ENCODE results near the gene CCL4L2. TPM values are rescaled to one million over a fixed set of nuclear protein-coding genes. Genes with fewer than 3 reads are reported as not detected.
"Not testable (repeated sequence)": the region's sequence is repeated elsewhere in the genome, so short reads cannot be mapped to it uniquely, and the experiment has no call there.

The CCL4L2 gene
- total RNA-seq, 2 experiments from 2014 or later: 0.50 TPM; not detected in 1

GRCh38 chr17:36219556-36219955 lies 8.7 kb downstream of the CCL4L2 start:
- H3K27ac ChIP-seq (ENCODE audit: low read depth, low read length, poor library complexity, severe bottlenecking); H3K9me2 ChIP-seq (ENCODE audit: insufficient read depth, low read length); H3K4me1 ChIP-seq (ENCODE audit: insufficient read depth, low read length, poor library complexity, severe bottlenecking); H4K20me1 ChIP-seq (ENCODE audit: insufficient read depth, low read length); DNase-seq (ENCODE audit: low spot score); BruUV-seq (replicated peaks); H3K9me3 ChIP-seq (ENCODE audit: low read length); H3K4me3 ChIP-seq (ENCODE audit: low read depth, low read length, poor library complexity, severe bottlenecking); intact Hi-C loops (cut with micrococcal nuclease; ENCODE audit: unreplicated experiment); H2AFZ ChIP-seq (ENCODE audit: low read length); H3K79me2 ChIP-seq (ENCODE audit: insufficient read depth, low read depth, low read length); H3K36me3 ChIP-seq (ENCODE audit: insufficient read depth, low read length); H3K4me2 ChIP-seq (ENCODE audit: low read length); CTCF ChIA-PET (ENCODE audit: unreplicated experiment); POLR2A ChIA-PET: not testable (repeated sequence)

DNA sequence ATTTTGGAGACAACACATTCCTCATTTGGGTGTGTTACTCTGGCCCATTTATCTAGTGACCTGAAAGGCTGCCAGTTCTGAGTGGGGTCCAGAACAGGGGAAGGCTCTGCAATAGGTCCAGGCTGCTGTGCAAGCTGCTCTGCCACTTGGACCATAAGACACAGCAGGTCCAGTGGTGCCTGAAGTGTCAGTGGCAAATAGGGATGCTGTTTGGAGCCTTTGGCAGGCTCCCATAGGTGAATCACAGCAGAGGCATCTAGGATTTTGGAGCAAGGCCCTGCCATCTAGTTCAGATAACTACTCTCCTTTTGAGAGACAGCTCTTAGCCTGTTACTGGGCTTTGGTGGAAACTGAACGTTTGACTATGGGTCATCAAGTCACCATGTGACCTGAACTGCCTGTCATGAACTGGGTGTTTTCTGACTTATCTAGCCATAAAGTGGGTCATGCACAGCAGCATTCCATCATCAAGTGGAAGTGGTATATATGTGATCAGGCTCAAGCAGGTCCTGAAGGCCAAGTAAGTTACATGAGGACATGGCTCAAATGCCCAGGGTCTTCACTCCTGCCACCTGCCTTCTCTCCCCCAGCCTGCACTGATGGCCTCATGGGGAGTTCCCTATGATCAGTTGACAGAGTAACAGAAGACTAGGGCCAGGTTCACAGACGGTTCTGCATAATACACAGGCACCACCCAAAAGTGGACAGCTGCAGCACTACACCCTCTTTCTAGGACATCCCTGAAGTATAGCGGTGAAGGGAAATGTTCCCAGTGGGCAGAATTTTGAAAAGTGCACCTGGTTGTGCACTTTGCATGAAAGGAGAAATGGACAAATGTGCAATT lies 10.1 kb downstream of the CCL4L2 start:
- BruUV-seq (replicated peaks); POLR2A ChIA-PET; H4K20me1 ChIP-seq (ENCODE audit: insufficient read depth, low read length); DNase-seq (ENCODE audit: low spot score); H3K9me3 ChIP-seq (ENCODE audit: low read length); H3K79me2 ChIP-seq (ENCODE audit: insufficient read depth, low read depth, low read length); intact Hi-C loops (cut with micrococcal nuclease; ENCODE audit: unreplicated experiment); H3K4me3 ChIP-seq (ENCODE audit: low read depth, low read length, poor library complexity, severe bottlenecking); H2AFZ ChIP-seq (ENCODE audit: low read length); H3K27ac ChIP-seq (ENCODE audit: low read depth, low read length, poor library complexity, severe bottlenecking); H3K4me1 ChIP-seq (ENCODE audit: insufficient read depth, low read length, poor library complexity, severe bottlenecking); CTCF ChIA-PET (ENCODE audit: unreplicated experiment); H3K36me3 ChIP-seq (ENCODE audit: insufficient read depth, low read length); H3K9me2 ChIP-seq (ENCODE audit: insufficient read depth, low read length); H3K4me2 ChIP-seq (ENCODE audit: low read length): not testable (repeated sequence)

DNA sequence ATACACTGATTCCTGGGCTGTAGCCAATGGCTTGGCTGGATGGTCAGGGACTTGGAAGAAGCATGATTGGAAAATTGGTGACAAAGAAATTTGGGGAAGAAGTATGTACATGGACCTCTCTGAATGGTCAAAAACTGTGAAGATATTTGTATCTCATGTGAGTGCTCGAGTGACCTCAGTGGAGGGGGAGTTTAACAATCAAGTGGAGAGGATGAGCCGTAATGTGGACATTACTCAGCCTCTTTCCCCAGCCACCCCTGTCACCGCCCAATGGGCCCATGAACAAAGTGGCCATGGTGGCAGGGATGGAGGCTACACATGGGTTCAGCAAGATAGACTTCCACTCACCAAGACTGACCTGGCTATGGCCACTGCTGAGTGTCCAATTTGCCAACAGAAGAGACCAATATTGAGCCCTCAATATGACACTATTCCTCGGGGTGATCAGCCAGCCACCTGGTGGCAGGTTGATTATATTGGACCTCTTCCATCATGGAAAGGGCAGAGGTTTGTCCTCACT lies 10.8 kb downstream of the CCL4L2 start:
- H3K4me1 ChIP-seq (ENCODE audit: insufficient read depth, low read length, poor library complexity, severe bottlenecking); CTCF ChIA-PET (ENCODE audit: unreplicated experiment); POLR2A ChIA-PET; H3K9me2 ChIP-seq (ENCODE audit: insufficient read depth, low read length); BruUV-seq (replicated peaks); H3K36me3 ChIP-seq (ENCODE audit: insufficient read depth, low read length); DNase-seq (ENCODE audit: low spot score); H4K20me1 ChIP-seq (ENCODE audit: insufficient read depth, low read length); H3K79me2 ChIP-seq (ENCODE audit: insufficient read depth, low read depth, low read length); H3K4me2 ChIP-seq (ENCODE audit: low read length); H3K27ac ChIP-seq (ENCODE audit: low read depth, low read length, poor library complexity, severe bottlenecking); H3K4me3 ChIP-seq (ENCODE audit: low read depth, low read length, poor library complexity, severe bottlenecking); intact Hi-C loops (cut with micrococcal nuclease; ENCODE audit: unreplicated experiment); H3K9me3 ChIP-seq (ENCODE audit: low read length); H2AFZ ChIP-seq (ENCODE audit: low read length): not testable (repeated sequence)

DNA sequence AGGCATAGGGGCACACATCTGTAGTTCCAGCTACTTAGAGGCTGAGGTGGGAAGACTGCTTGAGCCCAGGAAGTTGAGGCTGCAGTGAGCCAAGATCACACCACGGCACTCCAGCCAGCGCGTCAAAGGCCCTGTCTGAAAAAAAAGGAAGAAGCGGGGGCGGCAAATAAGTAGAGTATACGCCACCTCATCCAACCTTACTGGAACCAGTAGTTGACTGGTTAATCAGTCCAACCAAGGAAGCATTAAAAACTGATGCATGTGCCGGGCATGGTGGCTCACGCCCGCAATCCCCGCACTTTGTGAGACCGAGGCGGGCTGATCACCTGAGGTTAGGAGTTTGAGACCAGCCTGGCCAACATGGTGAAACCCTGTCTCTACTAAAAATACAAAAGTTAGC lies 12.1 kb downstream of the CCL4L2 start:
- intact Hi-C loops (cut with micrococcal nuclease; ENCODE audit: unreplicated experiment); H3K36me3 ChIP-seq (ENCODE audit: insufficient read depth, low read length); H4K20me1 ChIP-seq (ENCODE audit: insufficient read depth, low read length); H2AFZ ChIP-seq (ENCODE audit: low read length); H3K4me1 ChIP-seq (ENCODE audit: insufficient read depth, low read length, poor library complexity, severe bottlenecking); BruUV-seq (replicated peaks); H3K79me2 ChIP-seq (ENCODE audit: insufficient read depth, low read depth, low read length); H3K9me3 ChIP-seq (ENCODE audit: low read length); H3K4me3 ChIP-seq (ENCODE audit: low read depth, low read length, poor library complexity, severe bottlenecking); DNase-seq (ENCODE audit: low spot score); H3K4me2 ChIP-seq (ENCODE audit: low read length); H3K27ac ChIP-seq (ENCODE audit: low read depth, low read length, poor library complexity, severe bottlenecking); POLR2A ChIA-PET; CTCF ChIA-PET (ENCODE audit: unreplicated experiment); H3K9me2 ChIP-seq (ENCODE audit: insufficient read depth, low read length): not testable (repeated sequence)

Data from OCI-LY7 (cell line).